NCI-H345 treated with DMSO at 0.1 percent for 48 hours (cell line): ENCODE results near the gene PRR7.

Experiments used
- DNase-seq: peaks from one replicate; lab custom pipeline; 2025; ENCODE audit not compliant: unreplicated experiment; lab: John Stamatoyannopoulos, UW

The PRR7 gene

GRCh38 chr5:177421062-177421798 is 25.4 kb upstream of the PRR7 start:
- DNase-seq, result no peak

- no peak for DNase-seq
Measured at GRCh38 chr5:177423671-177424070, 22.9 kb upstream of the PRR7 start.

- DNase-seq, result no peak
Measured at GRCh38 chr5:177425196-177425800, 21.3 kb upstream of the PRR7 start.

GRCh38 chr5:177425801-177426565 is 20.6 kb upstream of the PRR7 start:
- DNase-seq, result peak; percentile 99

GRCh38 chr5:177426566-177427210 is 19.9 kb upstream of the PRR7 start, which contains the start of gene GRK6:
GRK6 (plus strand) TSS chr5:177426676; CDS start chr5:177426846, 170 bp downstream.
- DNase-seq, result no peak

- DNase-seq, result no peak
Measured at GRCh38 chr5:177427211-177427822, 19.3 kb upstream of the PRR7 start.

GRCh38 chr5:177427919-177428573 is 18.6 kb upstream of the PRR7 start:
- no peak for DNase-seq

- DNase-seq, result no peak
Measured at GRCh38 chr5:177428574-177429217, 17.9 kb upstream of the PRR7 start.

GRCh38 chr5:177429248-177430040 is 17.2 kb upstream of the PRR7 start:
- DNase-seq, result no peak

GRCh38 chr5:177430140-177430951 is 16.3 kb upstream of the PRR7 start:
- DNase-seq, result no peak

- DNase-seq, result no peak
Measured at GRCh38 chr5:177430972-177431316, 15.7 kb upstream of the PRR7 start.

GRCh38 chr5:177431317-177432142 is 15.1 kb upstream of the PRR7 start:
- DNase-seq, result no peak

GRCh38 chr5:177432143-177432838 is 14.3 kb upstream of the PRR7 start:
- no peak for DNase-seq

- DNase-seq, result no peak
Measured at GRCh38 chr5:177432839-177433657, 13.6 kb upstream of the PRR7 start.

- DNase-seq, result no peak
Measured at GRCh38 chr5:177433658-177434217, 12.9 kb upstream of the PRR7 start.

- no peak for DNase-seq
Measured at GRCh38 chr5:177434437-177434836, 12.2 kb upstream of the PRR7 start.
